GM18505 (cell line): ENCODE data around the gene BANP.

ENCODE experiments used
- ATAC-seq: cut with Tn5 transposase; IDR thresholded peaks from one replicate; pipeline ENCODE4 v1.9.1; 2021; ENCODE audit not compliant: unreplicated experiment
- POLR2A ChIP-seq: IDR thresholded peaks from 4 replicates; pipeline ENCODE4 v1.6.1; 2011; ENCODE audit warnings: borderline replicate concordance; ENCODE audit not compliant: insufficient read depth, insufficient read length; ENCODE audit errors: extremely low read depth

BANP gene

DNA sequence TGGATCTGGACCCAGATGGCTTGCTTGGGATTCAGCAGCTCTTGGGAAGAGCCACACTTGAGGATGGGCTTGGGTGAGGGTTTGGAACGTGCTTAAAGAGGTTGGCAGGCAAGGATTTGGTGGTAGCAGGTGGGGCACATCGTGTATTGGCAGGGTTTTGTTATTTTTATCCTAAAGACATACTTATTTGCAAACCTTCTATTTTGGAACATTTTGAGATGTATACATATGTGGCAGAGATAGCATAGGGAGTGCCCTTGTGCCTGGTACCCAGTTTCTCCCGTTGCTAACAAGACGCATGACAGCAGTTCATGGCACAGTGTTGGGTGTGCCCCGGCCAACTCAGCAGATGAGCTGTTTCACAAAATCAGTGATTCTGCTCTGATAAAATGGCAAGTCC is 9.1 kb downstream of the BANP start:
- TF ChIP-seq POLR2A = no peak
- ATAC-seq = no peak

DNA sequence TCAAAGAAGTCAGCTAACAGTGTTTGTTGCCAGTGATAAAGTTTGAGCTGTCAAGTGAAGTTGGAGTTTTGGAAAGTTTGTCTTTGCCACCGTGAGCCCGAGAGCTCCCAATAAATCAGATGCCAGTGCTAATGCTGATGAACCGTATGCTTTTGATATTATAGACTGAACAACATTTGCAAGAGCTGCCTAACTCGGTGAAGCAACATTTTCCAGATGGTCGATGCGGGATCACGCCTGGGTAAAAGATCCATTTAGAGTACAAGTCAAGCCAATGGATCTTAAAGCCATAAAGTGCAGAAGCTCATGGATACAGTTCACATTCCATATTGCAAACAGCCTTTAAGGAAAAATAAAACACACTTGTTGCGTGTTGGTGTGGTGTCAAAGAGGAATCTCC is 9.6 kb downstream of the BANP start:
- no peak for ATAC-seq
- TF ChIP-seq POLR2A = no peak

DNA sequence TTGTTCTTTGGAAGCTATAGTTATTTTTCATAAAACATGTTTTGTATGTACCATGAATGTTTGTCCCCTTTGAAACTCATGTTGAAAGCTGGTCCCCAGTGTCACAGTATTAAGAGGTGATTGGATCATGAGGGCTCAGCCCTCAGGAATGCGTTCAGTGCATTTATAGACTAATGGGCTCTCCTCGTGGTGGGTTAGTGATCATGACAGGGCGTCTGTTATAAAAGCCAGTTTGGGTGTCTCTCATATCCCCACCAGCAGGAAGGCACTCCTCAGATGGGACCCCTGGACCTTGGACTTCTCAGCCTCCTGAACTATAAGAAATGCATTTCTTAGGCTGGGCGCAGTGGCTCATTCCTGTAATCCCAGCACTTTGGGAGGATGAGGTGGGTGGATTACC is 10.4 kb downstream of the BANP start:
- TF ChIP-seq POLR2A = no peak
- no peak for ATAC-seq

DNA sequence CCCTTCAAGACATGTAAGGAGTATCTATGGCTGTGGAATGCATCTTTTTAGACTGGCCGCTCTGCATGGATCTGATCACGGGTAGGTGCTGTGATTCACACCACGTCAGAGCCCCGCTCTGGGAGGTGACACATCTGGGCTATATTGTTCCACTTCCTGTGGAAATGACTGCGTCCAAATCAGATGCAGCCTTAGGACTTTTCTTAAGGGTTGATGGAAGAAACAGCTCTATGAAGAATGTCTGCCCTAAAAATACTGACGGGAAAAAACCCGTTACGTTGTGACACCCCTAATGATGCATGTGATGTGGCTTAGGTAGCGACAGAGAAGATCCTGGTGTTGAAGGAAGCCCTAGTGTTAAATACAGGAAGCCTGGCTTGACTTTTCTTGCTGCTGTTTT is 12.2 kb downstream of the BANP start:
- ATAC-seq = no peak
- no peak for TF ChIP-seq POLR2A

DNA sequence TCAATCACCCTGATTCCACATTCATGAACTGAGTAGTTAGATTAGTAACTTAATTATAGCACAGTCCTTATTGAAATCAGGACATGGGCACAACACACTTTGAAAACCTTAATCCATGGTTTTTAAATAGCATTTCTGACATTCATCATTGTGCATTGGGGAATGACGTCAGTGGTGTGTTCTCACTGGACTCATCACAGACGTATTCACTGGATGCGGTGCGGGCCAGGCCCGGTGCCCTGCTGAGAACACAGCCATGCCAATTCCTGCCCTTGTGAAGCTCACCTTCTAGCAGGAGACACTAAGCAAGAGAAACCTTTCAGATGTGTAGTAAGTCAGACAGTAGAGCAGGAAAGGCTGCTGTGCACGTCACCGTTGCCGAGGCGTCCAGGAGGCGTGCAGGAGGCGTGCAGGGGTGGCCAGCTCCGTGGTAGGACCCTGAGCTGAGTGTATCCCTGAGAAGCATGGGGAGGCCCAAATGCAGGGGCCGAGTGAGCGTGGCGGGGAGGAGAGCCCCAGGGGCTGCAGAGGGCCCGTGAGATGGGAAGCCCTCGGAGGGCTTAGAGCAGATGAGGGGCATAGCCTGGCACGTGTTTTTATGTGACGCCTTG is 12.9 kb downstream of the BANP start:
- no peak for TF ChIP-seq POLR2A
- no peak for ATAC-seq

DNA sequence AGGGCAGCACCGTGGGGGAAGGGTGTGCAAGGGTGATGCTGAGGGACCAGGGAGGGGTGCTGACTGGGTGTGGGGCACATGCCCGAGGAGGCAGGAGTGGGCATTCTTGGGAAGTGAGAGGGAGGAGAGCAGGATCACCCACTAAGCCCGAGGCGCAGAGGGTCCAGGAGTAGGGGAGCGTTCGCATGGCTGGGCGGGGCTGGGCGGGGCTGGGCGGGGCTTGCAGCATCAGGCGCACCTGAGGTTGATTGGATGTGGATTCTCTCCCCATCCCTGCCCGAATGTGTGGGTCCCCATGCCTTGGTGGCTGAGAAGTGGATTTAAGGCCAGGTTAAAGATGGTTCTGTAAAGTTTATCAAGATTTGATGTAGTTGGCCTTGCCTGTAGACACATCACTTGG is 14.2 kb downstream of the BANP start:
- no peak for ATAC-seq
- no peak for TF ChIP-seq POLR2A

DNA sequence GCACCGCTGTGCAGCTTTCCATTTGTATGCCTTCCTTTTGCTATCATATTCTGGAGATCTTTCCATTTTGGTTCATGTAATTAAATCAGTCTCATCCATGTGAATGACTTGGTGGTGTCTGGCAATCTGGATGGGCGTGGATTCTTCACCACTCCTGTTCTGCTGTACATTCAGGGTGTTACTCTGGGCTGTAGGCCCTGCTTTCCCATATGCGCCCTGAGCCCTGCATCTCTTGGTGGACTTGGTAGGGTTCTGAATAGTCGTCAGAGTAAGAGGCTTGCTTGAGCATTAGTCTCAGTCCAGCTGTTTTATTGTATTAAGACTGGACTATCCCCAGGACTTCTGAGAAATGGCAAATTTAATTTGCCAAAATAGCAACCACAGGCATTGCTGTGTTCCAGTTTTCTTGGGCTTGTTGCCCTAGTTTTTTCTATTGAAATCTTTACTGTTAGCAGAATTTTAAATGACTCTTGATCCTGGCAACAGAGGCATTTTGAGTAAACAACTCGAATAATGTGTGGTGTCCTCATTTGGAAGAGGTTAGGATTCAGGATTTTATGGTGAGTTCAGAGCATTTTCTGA is 14.9 kb downstream of the BANP start:
- no peak for TF ChIP-seq POLR2A
- ATAC-seq = no peak

DNA sequence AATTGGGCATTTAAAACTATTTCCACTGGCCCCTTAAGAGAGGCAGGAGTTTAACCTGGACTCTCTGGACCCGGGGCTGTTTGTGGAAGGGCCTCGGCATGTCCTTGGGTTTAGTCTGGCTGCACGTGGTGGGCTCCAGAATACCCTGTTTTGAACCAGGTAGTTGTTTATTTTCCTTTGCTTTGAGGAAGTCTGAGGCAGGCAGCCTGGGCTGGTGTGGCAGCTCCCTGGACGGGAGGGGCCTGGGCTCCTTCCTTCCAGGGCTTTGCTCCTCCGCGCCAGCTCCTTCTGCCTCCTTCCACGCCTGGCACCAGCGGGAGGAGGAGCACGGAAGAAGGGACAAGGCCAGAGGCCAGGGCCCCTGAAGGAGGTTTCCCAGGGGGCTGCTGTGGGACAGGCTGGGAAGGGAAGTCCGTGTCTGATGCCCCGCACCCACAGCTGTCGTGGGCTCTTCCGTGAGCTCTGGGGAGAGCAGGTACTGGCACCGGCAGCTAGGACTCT is 15.5 kb downstream of the BANP start:
- no peak for TF ChIP-seq POLR2A
- no peak for ATAC-seq

DNA sequence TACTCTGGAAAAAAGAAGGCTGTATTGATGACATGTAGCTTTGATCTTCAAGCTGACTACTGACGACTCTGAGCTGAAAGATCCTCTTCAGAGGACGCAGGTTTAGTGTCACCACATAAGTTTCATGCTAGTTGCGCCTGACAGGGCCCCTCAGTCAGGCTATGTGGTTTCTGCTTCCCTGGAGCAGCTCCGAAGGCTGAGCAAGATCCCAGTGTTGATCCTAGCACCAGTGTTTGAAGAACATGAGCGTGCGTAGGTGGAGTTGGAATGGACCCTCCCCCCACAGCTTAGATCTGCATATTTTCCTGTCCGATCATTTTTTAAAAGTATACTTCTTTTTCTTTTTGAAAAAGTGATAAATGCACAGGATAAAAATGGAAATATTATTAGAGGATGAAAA is 17.3 kb downstream of the BANP start:
- TF ChIP-seq POLR2A = no peak
- no peak for ATAC-seq

DNA sequence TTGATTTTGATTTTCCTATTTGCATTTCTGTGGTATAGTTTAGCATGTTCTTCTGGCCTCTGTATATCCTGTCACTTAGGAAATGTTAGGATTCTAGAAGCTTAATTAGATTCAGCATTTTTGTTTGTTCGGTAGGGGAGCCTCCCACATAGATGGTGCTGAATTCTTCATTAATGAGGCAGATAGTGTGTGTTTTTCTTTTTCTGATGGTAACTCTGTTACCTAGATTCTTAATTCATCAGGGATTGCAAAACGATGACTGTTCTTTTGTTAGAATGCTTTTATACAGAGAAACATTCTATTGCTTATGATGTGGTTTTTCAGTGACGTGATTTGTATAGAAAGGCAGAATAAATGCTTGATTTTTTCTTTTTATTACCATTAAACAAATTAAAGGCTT is 19.0 kb downstream of the BANP start:
- TF ChIP-seq POLR2A = no peak

DNA sequence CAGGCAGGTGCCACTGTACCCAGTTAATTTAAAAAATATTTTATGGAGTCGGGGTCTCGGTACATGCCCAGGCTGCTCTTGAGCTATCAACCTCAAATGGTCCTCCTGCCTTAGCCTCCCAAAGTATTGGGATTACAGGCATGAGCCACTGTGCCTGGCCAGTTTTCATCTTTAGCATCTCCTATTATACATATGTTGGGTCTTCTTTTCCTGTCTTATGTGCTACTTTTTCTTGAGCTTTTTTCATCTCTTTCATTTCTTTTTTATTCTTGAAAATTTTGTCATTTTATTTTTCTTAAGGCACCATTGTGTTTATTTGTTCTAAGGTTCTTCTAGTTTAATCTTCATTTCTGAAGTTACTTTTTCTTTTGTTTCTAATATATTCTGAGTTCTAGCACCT is 20.7 kb downstream of the BANP start:
- ATAC-seq = no peak
- no peak for TF ChIP-seq POLR2A

More for the DNA sequence above, 19.0 kb downstream of the BANP start:
- ATAC-seq = no peak

DNA sequence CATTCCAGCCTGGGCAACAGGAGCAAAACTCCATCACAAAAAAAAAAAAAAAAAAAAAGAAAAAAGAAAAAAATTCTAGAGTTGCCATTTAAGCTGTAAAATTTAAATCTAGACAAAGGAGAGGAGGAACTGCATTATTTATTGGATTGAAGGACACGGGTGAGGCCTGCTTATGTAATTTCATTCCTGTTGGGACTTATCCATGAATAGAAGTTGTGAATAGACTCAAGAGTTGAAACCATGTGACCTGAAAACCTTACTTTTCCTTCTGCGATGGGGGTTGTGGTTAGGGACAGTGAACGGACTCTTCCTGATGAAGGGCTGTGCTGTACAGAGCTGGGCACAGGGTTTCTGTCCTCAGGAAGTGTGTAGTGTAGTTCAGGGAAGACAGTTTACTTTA is 22.5 kb downstream of the BANP start:
- no peak for TF ChIP-seq POLR2A
- no peak for ATAC-seq

DNA sequence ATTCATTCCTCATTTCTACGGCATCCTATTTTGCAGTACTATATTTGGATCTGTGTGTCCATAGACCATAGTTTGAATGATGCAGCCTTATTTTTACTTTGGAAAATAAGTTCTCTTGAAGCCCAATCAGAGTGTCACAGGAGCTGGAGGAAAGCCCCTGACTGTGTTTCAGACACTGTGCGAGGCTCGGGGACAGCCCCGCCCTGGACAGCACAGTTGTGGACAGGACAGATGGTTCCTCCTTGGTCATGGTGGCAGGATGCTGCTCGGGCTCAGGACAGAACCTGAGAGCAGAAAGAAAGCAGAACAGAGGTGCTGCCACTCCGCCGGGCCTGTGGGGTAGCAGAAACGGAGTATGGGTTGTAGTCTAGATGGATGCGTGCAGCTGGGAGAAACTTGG is 22.9 kb downstream of the BANP start:
- TF ChIP-seq POLR2A = no peak
- no peak for ATAC-seq

DNA sequence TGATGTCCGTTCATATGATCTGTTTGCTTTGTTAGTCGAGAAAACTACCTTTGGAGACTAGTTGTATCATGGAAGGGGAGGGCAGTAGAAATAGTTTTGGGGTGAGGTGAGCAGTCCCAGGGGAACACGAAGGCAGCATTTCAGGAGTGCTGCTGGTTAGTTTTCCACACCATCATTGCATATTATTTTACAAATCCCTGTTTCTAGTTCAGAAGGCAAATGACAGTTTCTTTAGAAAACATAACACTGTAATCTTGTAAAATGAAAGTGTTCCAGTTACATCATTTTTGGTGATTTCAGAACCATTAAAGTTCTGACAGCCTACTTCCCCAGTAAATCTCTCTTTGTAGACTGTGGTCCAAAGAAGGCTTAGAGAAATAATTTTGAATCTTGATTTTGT is 25.4 kb downstream of the BANP start:
- ATAC-seq = no peak
- no peak for TF ChIP-seq POLR2A
